IMR-90 (cell line): ENCODE measurements around the gene ZNF862. TPM values are rescaled to one million over a fixed set of nuclear protein-coding genes. Genes with fewer than 3 reads are reported as not detected.

Source experiments
- ATAC-seq: fragments of 200-7000 bp; cut with Tn5 transposase; 2 replicates; pipeline ENCODE4 v1.9.1; 2020; ENCODE audit warnings: low read depth, mild to moderate bottlenecking, moderate library complexity
- BruUV-seq: library from RNA; stranded (reverse); fragments of 400-500 nt; replicated peaks from 2 replicates; lab custom pipeline; 2021; lab: Mats Ljungman, UMichigan
- CTCF ChIA-PET: fragments of 300-600 bp; formaldehyde crosslinking; extraction: SDS; loops from one replicate; lab custom pipeline; 2021; ENCODE audit warnings: antibody characterized with exemption; lab: Yijun Ruan, JAX
- POLR2A ChIA-PET: fragments of 300-600 bp; sonication (Branson Sonifier 250); formaldehyde crosslinking; loops from one replicate; lab custom pipeline; 2022; ENCODE audit warnings: antibody characterized with exemption; ENCODE audit not compliant: unreplicated experiment; lab: Charles Lee
- DNase-seq: peaks from one replicate; pipeline ENCODE4 v3.0.0; 2013
- H2AFZ ChIP-seq: replicated peaks from 2 replicates; pipeline ENCODE3; 2013; ENCODE audit warnings: low read length, mild to moderate bottlenecking; ENCODE audit not compliant: poor library complexity
- H2AK5ac ChIP-seq: 2 replicates; pipeline ENCODE4 v1.6.1; 2013; ENCODE audit warnings: low read depth, low read length, inconsistent platforms
- H2AK9ac ChIP-seq: replicated peaks from 2 replicates; pipeline ENCODE3; 2013; ENCODE audit warnings: mild to moderate bottlenecking, low read depth, low read length, moderate library complexity; ENCODE audit not compliant: poor library complexity
- H2BK120ac ChIP-seq: 2 replicates; pipeline ENCODE4 v1.6.1; 2013; ENCODE audit warnings: low read depth, low read length, inconsistent platforms
- H2BK15ac ChIP-seq: 3 replicates; pipeline ENCODE4 v1.6.1; 2013; ENCODE audit warnings: low read depth, low read length, inconsistent platforms
- H2BK20ac ChIP-seq: 2 replicates; pipeline ENCODE4 v1.6.1; 2013; ENCODE audit warnings: low read depth, mild to moderate bottlenecking, inconsistent platforms, low read length, moderate library complexity
- H2BK5ac ChIP-seq: 2 replicates; pipeline ENCODE4 v1.6.1; 2013; ENCODE audit warnings: mild to moderate bottlenecking, low read depth, low read length, inconsistent platforms; ENCODE audit not compliant: poor library complexity, severe bottlenecking
- H3K14ac ChIP-seq: replicated peaks from 2 replicates; pipeline ENCODE4 v1.6.1; 2013; ENCODE audit warnings: low read depth, low read length, inconsistent platforms
- H3K18ac ChIP-seq: 2 replicates; pipeline ENCODE4 v1.6.1; 2013; ENCODE audit warnings: low read depth, low read length, control low read depth
- H3K23ac ChIP-seq: 2 replicates; pipeline ENCODE4 v1.6.1; 2013; ENCODE audit warnings: low read depth, low read length, inconsistent platforms
- H3K27ac ChIP-seq: 2 replicates; pipeline ENCODE4 v1.5.1; 2013; ENCODE audit warnings: mild to moderate bottlenecking, control low read depth, low read length; ENCODE audit not compliant: insufficient read depth
- H3K27me3 ChIP-seq: 2 replicates; pipeline ENCODE4 v1.6.1; 2013; ENCODE audit warnings: low read length; ENCODE audit not compliant: control insufficient read depth, insufficient read depth
- H3K36me3 ChIP-seq: 2 replicates; pipeline ENCODE4 v1.6.1; 2013; ENCODE audit warnings: low read length, mixed read lengths; ENCODE audit not compliant: control insufficient read depth, insufficient read depth
- H3K4ac ChIP-seq: 2 replicates; pipeline ENCODE4 v1.6.1; 2013; ENCODE audit warnings: low read depth, low read length, inconsistent platforms
- H3K4me1 ChIP-seq: 2 replicates; pipeline ENCODE4 v1.6.1; 2013; ENCODE audit warnings: low read length, mixed read lengths; ENCODE audit not compliant: control insufficient read depth, insufficient read depth
- H3K4me2 ChIP-seq: 2 replicates; pipeline ENCODE4 v1.6.1; 2013; ENCODE audit warnings: low read depth, mild to moderate bottlenecking, control low read depth, low read length, moderate library complexity
- H3K4me3 ChIP-seq: 2 replicates; pipeline ENCODE4 v1.5.1; 2013; ENCODE audit warnings: low read depth, mild to moderate bottlenecking, control low read depth, low read length, moderate library complexity; ENCODE audit not compliant: insufficient read depth
- H3K56ac ChIP-seq: 2 replicates; pipeline ENCODE4 v1.6.1; 2013; ENCODE audit warnings: low read length, inconsistent platforms; ENCODE audit not compliant: insufficient read depth; ENCODE audit errors: extremely low read depth
- H3K79me1 ChIP-seq, 2 experiments: 2 replicates each; pipeline ENCODE4 v1.6.1; 2013; ENCODE audit warnings: low read length in 2 of 2, inconsistent platforms in 1 of 2, low read depth in 1 of 2
- H3K9ac ChIP-seq: 2 replicates; pipeline ENCODE4 v1.6.1; 2013; ENCODE audit warnings: low read depth, low read length, control low read depth
- H3K9me1 ChIP-seq: 2 replicates; pipeline ENCODE4 v1.6.1; 2013; ENCODE audit warnings: low read length, inconsistent platforms; ENCODE audit not compliant: insufficient read depth
- H3K9me3 ChIP-seq: 2 replicates; pipeline ENCODE4 v1.6.1; 2013; ENCODE audit warnings: low read length; ENCODE audit not compliant: control insufficient read depth, insufficient read depth
- H4K20me1 ChIP-seq: 2 replicates; pipeline ENCODE4 v1.6.1; 2013; ENCODE audit warnings: low read length, inconsistent platforms; ENCODE audit not compliant: insufficient read depth
- H4K5ac ChIP-seq: 2 replicates; pipeline ENCODE4 v1.6.1; 2013; ENCODE audit warnings: mild to moderate bottlenecking, low read depth, low read length, control low read depth
- H4K8ac ChIP-seq, 2 experiments: 2 replicates each; pipeline ENCODE4 v1.6.1; 2013; ENCODE audit warnings: low read depth in 2 of 2, low read length in 2 of 2, control low read depth in 1 of 2, inconsistent platforms in 1 of 2
- H4K91ac ChIP-seq: 2 replicates; pipeline ENCODE4 v1.6.1; 2013; ENCODE audit warnings: low read depth, low read length, inconsistent platforms; ENCODE audit not compliant: insufficient read depth
- BHLHE40 ChIP-seq: fragments of 150-350 bp; IDR thresholded peaks from 2 replicates; pipeline ENCODE4 v1.6.1; 2016; ENCODE audit warnings: mild to moderate bottlenecking, low read depth, low read length
- CEBPB ChIP-seq: IDR thresholded peaks from 2 replicates; pipeline ENCODE4 v1.6.1; 2012; ENCODE audit warnings: low read depth, low read length, improper control_type of control experiment
- CHD1 ChIP-seq: IDR thresholded peaks from 2 replicates; pipeline ENCODE4 v1.6.1; 2012; ENCODE audit warnings: low read depth, low read length, improper control_type of control experiment
- FOS ChIP-seq: fragments of 150-350 bp; IDR thresholded peaks from 2 replicates; pipeline ENCODE4 v1.6.1; 2016; ENCODE audit warnings: low read depth, low read length
- MAFK ChIP-seq: IDR thresholded peaks from 2 replicates; pipeline ENCODE4 v1.6.1; 2012; ENCODE audit warnings: low read depth, low read length, improper control_type of control experiment
- MAZ ChIP-seq: IDR thresholded peaks from 2 replicates; pipeline ENCODE4 v1.6.1; 2012; ENCODE audit warnings: low read depth, mild to moderate bottlenecking, low read length, improper control_type of control experiment, moderate library complexity, borderline replicate concordance
- MXI1 ChIP-seq: IDR thresholded peaks from 2 replicates; pipeline ENCODE4 v1.6.1; 2012; ENCODE audit warnings: low read depth, mild to moderate bottlenecking, low read length, moderate library complexity, borderline replicate concordance
- NFE2L2 ChIP-seq: fragments of 150-350 bp; IDR thresholded peaks from 2 replicates; pipeline ENCODE4 v1.6.1; 2016; ENCODE audit warnings: low read depth, mild to moderate bottlenecking, low read length
- POLR2A ChIP-seq: IDR thresholded peaks from 2 replicates; pipeline ENCODE4 v1.6.1; 2012; ENCODE audit warnings: mild to moderate bottlenecking, low read depth, low read length
- RAD21 ChIP-seq: IDR thresholded peaks from 2 replicates; pipeline ENCODE4 v1.6.1; 2012; ENCODE audit warnings: low read length, improper control_type of control experiment
- RCOR1 ChIP-seq: IDR thresholded peaks from 2 replicates; pipeline ENCODE4 v1.6.1; 2012; ENCODE audit warnings: mild to moderate bottlenecking, low read length, improper control_type of control experiment; ENCODE audit not compliant: insufficient replicate concordance
- RFX5 ChIP-seq: IDR thresholded peaks from 2 replicates; pipeline ENCODE4 v1.8.0; 2012; ENCODE audit warnings: low read depth, mild to moderate bottlenecking, low read length, moderate library complexity
- SMC3 ChIP-seq: fragments of 150-350 bp; IDR thresholded peaks from 2 replicates; pipeline ENCODE4 v1.6.1; 2016; ENCODE audit warnings: low read depth, mild to moderate bottlenecking, antibody characterized with exemption, low read length, moderate library complexity
- USF2 ChIP-seq: fragments of 150-350 bp; IDR thresholded peaks from 2 replicates; pipeline ENCODE4 v1.6.1; 2017; ENCODE audit warnings: mild to moderate bottlenecking, antibody characterized with exemption, low read length, low read depth
- WGBS, 2 experiments: methylation state at CpG; one replicate each; pipeline versions ENCODE4 v1.1.5 to v1.1.7; 2013; ENCODE audit warnings: missing lambda C conversion rate in 2 of 2; ENCODE audit not compliant: insufficient read length in 1 of 2; ENCODE audit errors: extremely low coverage in 2 of 2; 5-methylcytosine and 5-hydroxymethylcytosine counted together
- dilution Hi-C: fragments of 300-500 bp; cut with HindIII; formaldehyde crosslinking; loops from one replicate; pipeline ENCODE4 v1.14.3; 2018; ENCODE audit warnings: low sequenced_read_pairs; ENCODE audit not compliant: unreplicated experiment
- in situ Hi-C: fragments of 300-500 bp; cut with MboI; formaldehyde crosslinking; loops from 3 replicates; pipeline ENCODE4 v1.14.3; 2019; ENCODE audit warnings: low sequenced_read_pairs, inconsistent platforms, mixed read lengths
- intact Hi-C: fragments of 100-400 bp; cut with micrococcal nuclease; formaldehyde crosslinking; loops from 2 replicates; pipeline ENCODE4 v1.10.0; 2022
- polyA plus RNA-seq, 3 experiments: library from polyadenylated mRNA; depleted of rRNA; stranded (reverse); fragments of >200 nt; gene quantifications; 2 replicates each; pipeline ENCODE4 v1.2.3, GENCODE V29; 2012; ENCODE audit warnings: low replicate concordance in 1 of 3
- total RNA-seq: library from RNA; depleted of rRNA; stranded (reverse); fragments of >200 nt; gene quantifications from 2 replicates; pipeline ENCODE4 v1.2.3, GENCODE V29; 2012
- TF ChIP-seq, protein P1 (sequence below): fragments of 150-350 bp; IDR thresholded peaks from 2 replicates; pipeline ENCODE4 v1.6.1; 2016; ENCODE audit warnings: low read depth, mild to moderate bottlenecking, low read length, moderate library complexity, borderline replicate concordance
- TF ChIP-seq, protein P2 (sequence below): conservative IDR thresholded peaks from 2 replicates; pipeline ENCODE4 v1.5.1; 2012; ENCODE audit warnings: mild to moderate bottlenecking, low read depth, low read length, improper control_type of control experiment

The ZNF862 gene
- total and polyA plus RNA-seq, 2 of the 4 experiments (the other 2 are of a cell fraction): 5.9 to 10.8 TPM

DNA sequence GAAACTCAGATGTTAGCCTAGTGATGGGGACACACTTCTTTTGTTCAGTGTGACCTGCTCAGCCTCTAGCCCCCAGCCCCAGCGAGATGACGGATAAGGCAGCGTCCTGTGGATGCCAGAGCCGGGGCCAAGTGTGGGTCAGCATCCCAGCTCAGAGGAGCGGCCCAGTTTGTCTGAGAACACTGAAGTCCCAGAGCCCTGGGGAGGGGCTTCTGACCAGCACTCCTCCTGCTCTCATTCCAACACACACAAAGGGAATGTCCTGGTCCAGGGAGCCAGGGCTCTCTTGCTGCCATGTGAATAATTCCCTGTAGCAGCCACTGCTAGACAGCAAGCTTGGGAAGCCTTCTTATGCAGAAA lies 31.1 kb downstream of the ZNF862 start:
- H3K4me1 ChIP-seq: peaks cover 8% of the 10 kb centered on the region
- peaks cover 10% of the 10 kb centered on the region; the same call in 1 of the 2 replicates for H3K9me1 ChIP-seq
- H3K14ac ChIP-seq: no peak overlapping the region
- CTCF ChIA-PET: interaction anchor here (1.1 kb wide), 1 partner anchor 20 kb away, joined by 3 read pairs; no protein-coding TSS in a partner anchor
- H2BK15ac ChIP-seq: no peak overlapping the region
- no peak overlapping the region for H2AK5ac ChIP-seq
- peaks cover 11% of the 10 kb centered on the region for H3K36me3 ChIP-seq
- no peak overlapping the region for H3K56ac ChIP-seq
- no peaks in the 10 kb centered on the region for H4K20me1 ChIP-seq
- no peak overlapping the region for H3K4me3 ChIP-seq
- no peak for TF ChIP-seq MAFK
- TF ChIP-seq RFX5: no peak
- TF ChIP-seq RAD21: no peak
- TF ChIP-seq BHLHE40: no peak
- no peak for TF ChIP-seq FOS
- no peak for TF ChIP-seq MAZ
- no peak for TF ChIP-seq NFE2L2
- no peak for TF ChIP-seq CEBPB
- no peak for TF ChIP-seq CHD1
- TF ChIP-seq POLR2A: no peak
- TF ChIP-seq, protein P1, sequence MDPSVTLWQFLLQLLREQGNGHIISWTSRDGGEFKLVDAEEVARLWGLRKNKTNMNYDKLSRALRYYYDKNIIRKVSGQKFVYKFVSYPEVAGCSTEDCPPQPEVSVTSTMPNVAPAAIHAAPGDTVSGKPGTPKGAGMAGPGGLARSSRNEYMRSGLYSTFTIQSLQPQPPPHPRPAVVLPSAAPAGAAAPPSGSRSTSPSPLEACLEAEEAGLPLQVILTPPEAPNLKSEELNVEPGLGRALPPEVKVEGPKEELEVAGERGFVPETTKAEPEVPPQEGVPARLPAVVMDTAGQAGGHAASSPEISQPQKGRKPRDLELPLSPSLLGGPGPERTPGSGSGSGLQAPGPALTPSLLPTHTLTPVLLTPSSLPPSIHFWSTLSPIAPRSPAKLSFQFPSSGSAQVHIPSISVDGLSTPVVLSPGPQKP: no peak
- no peak for TF ChIP-seq USF2
- no peak for TF ChIP-seq RCOR1
- TF ChIP-seq MXI1: no peak
- TF ChIP-seq, protein P2, sequence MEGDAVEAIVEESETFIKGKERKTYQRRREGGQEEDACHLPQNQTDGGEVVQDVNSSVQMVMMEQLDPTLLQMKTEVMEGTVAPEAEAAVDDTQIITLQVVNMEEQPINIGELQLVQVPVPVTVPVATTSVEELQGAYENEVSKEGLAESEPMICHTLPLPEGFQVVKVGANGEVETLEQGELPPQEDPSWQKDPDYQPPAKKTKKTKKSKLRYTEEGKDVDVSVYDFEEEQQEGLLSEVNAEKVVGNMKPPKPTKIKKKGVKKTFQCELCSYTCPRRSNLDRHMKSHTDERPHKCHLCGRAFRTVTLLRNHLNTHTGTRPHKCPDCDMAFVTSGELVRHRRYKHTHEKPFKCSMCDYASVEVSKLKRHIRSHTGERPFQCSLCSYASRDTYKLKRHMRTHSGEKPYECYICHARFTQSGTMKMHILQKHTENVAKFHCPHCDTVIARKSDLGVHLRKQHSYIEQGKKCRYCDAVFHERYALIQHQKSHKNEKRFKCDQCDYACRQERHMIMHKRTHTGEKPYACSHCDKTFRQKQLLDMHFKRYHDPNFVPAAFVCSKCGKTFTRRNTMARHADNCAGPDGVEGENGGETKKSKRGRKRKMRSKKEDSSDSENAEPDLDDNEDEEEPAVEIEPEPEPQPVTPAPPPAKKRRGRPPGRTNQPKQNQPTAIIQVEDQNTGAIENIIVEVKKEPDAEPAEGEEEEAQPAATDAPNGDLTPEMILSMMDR: no peak
- TF ChIP-seq SMC3: no peak
- no peaks in the 10 kb centered on the region for H3K9me3 ChIP-seq
- no peak overlapping the region for H2BK5ac ChIP-seq
- no peak overlapping the region for H2BK20ac ChIP-seq
- DNase-seq (no peak), ATAC-seq (no peak)
- intact Hi-C loops (no loop called here), dilution Hi-C loops (no loop called here), in situ Hi-C loops (loop anchor here (25.0 kb wide), 1 partner anchor 543 kb away; a partner anchor contains a TSS)
- no peak overlapping the region for H3K27ac ChIP-seq
- H3K27me3 ChIP-seq: no peaks in the 10 kb centered on the region
- H3K79me1 ChIP-seq: peaks cover 0 to 6% of the 10 kb centered on the region in 2 experiments; a peak in 1 of 4 replicates
- H3K4ac ChIP-seq: no peak overlapping the region
- H3K9ac ChIP-seq: no peak overlapping the region
- WGBS, 2 experiments: 80% methylated on average over 2 of the region's 5 CpGs; no CpG with 5 or more reads in 1 of the 2 experiments
- H3K18ac ChIP-seq: no peak overlapping the region
- POLR2A ChIA-PET: no interaction called here
- BruUV-seq: no TSS peak
- no peak overlapping the region for H3K4me2 ChIP-seq
- H4K5ac ChIP-seq: no peak overlapping the region
- no peak overlapping the region for H2AFZ ChIP-seq
- no peak overlapping the region for H2BK120ac ChIP-seq
- no peak overlapping the region for H4K8ac ChIP-seq
- no peak overlapping the region for H4K91ac ChIP-seq
- H3K23ac ChIP-seq: no peak overlapping the region
- H2AK9ac ChIP-seq: no peak overlapping the region
